Left ventricle myocardium inferior (tissue), 1 donor: ENCODE data around the gene ELF3. TPM values are rescaled to one million over a fixed set of nuclear protein-coding genes. Genes with fewer than 3 reads are reported as not detected.

Source experiments
- DNase-seq: peaks from one replicate; pipeline ENCODE4 v3.0.0-alpha.2; 2020
- H3K27ac ChIP-seq: fragments of 200-600 bp; replicated peaks from 2 replicates; pipeline ENCODE4 v1.8.0; 2021
- H3K27me3 ChIP-seq: fragments of 200-600 bp; 2 replicates; pipeline ENCODE4 v1.8.0; 2021; ENCODE audit warnings: low read depth
- H3K36me3 ChIP-seq: fragments of 200-600 bp; 2 replicates; pipeline ENCODE4 v1.8.0; 2021
- H3K4me1 ChIP-seq: fragments of 200-600 bp; 2 replicates; pipeline ENCODE4 v1.8.0; 2021
- H3K4me3 ChIP-seq: fragments of 200-600 bp; 2 replicates; pipeline ENCODE4 v1.8.0; 2021; ENCODE audit warnings: mild to moderate bottlenecking, moderate library complexity
- H3K9me3 ChIP-seq: fragments of 200-600 bp; replicated peaks from 2 replicates; pipeline ENCODE4 v1.8.0; 2021
- intact Hi-C: fragments of 100-400 bp; cut with micrococcal nuclease; formaldehyde crosslinking; loops from one replicate; pipeline ENCODE4 v1.11.0; 2022
- total RNA-seq: library from RNA; stranded (reverse); fragmentation: NEBNext Ultra II Directional; extraction: Animal tissue kit (Norgen Biotek cat#: 25700); gene quantifications from one replicate; pipeline ENCODE4 v1.2.1, GENCODE V29; 2021
- TF ChIP-seq, protein P1 (sequence below): fragments of 200-600 bp; IDR thresholded peaks from 2 replicates; pipeline ENCODE4 v1.8.0; 2021; ENCODE audit warnings: antibody characterized with exemption, mild to moderate bottlenecking, borderline replicate concordance
- donor health status: DM: no; HTN: yes; CAD: no; lungs with severe emphysema.

Gene ELF3
- total RNA-seq, 1 donor from 2014 or later = 0.60 TPM

- H3K9me3 ChIP-seq = no peaks in the 10 kb centered on the region
- DNase-seq = no peak
- TF ChIP-seq, protein P1, sequence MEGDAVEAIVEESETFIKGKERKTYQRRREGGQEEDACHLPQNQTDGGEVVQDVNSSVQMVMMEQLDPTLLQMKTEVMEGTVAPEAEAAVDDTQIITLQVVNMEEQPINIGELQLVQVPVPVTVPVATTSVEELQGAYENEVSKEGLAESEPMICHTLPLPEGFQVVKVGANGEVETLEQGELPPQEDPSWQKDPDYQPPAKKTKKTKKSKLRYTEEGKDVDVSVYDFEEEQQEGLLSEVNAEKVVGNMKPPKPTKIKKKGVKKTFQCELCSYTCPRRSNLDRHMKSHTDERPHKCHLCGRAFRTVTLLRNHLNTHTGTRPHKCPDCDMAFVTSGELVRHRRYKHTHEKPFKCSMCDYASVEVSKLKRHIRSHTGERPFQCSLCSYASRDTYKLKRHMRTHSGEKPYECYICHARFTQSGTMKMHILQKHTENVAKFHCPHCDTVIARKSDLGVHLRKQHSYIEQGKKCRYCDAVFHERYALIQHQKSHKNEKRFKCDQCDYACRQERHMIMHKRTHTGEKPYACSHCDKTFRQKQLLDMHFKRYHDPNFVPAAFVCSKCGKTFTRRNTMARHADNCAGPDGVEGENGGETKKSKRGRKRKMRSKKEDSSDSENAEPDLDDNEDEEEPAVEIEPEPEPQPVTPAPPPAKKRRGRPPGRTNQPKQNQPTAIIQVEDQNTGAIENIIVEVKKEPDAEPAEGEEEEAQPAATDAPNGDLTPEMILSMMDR = no peak
- H3K4me1 ChIP-seq = peaks cover 3% of the 10 kb centered on the region
- no peak overlapping the region for H3K27ac ChIP-seq
- H3K36me3 ChIP-seq = no peaks in the 10 kb centered on the region
- intact Hi-C loops = no loop called here
- H3K27me3 ChIP-seq = no peaks in the 10 kb centered on the region
- no peak overlapping the region for H3K4me3 ChIP-seq
Observed at GRCh38 chr1:202034149-202034682, 23.8 kb downstream of the ELF3 start.

DNA sequence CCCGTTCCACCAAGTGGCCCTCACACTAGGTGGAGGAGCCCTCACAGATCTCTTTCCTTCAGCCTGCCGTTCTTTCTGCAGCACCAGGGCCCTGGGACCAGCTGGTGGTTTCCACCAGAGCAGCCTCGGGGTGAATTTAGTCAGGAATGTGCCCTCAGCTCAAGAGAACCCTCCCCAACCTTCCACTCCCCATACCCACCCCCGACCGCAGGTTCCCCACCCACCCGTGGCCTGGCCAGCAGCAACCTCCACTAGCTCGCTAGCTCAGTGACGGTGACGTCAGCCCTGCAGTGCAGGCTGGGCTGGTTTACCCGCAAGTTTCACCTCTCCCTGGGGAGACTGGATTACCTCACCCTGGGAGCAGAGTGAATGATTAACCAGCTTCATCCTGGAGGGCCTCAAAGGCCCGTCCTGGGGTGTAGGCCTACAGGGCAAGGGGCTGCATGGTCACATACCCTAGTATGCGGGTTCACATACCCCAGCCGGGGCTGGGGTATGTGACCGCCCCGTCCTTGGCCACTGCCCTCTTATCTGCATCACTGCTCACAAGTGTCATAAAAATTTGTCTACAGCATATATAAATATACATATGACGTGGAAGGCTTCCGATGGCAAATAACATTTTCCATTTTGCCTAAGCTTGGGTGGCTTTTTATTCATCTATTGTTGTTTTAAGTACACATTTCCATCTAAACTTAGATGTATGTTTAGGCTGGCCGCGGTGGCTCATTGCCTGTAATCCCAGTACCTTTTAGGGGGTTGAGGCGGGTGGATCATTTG is 24.5 kb downstream of the ELF3 start:
- H3K4me1 ChIP-seq = peaks cover 3% of the 10 kb centered on the region
- no peaks in the 10 kb centered on the region for H3K36me3 ChIP-seq
- no peaks in the 10 kb centered on the region for H3K27me3 ChIP-seq
- peak; percentile 71 for DNase-seq
- no peak overlapping the region for H3K4me3 ChIP-seq
- intact Hi-C loops = no loop called here
- no peaks in the 10 kb centered on the region for H3K9me3 ChIP-seq
- TF ChIP-seq, protein P1 = no peak
- H3K27ac ChIP-seq = no peak overlapping the region

DNA sequence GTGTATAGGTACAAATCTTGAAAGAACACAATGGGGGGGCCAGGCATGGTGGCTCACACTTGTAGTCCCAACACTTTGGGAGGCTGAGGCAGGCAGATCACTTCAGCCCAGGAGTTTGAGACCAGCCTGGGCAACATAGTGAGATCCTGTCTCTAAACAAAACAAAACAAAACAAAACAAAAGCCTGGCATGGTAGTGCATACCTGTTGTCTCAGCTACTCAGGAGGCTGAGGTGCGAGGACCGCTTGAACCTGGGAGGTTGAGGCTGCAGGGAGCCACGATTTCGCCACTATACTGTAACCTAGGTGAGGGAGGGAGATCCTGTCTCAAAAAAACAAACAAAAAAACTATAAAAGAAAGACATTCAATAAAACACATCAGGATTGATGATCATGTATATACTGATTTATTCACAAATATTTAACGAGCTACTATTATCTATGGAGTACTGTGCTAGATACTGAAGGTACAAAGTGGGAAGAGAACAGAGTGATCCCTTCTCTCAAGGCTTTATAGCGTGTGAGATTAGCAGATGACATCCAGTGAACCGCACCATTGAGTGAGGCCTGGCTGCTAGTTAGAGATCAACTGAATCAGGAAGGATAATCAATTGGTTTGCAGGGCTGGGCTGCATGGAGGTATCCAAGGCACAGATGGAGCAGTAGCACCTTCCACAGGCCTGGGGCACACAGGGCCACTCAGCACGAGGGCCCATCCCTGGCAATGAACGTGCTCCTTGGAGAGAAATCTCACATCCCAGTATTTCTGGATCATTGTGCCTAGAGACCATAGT is 26.4 kb downstream of the ELF3 start:
- Histone ChIP-seq H3K4me3 (no peak overlapping the region), H3K27ac (no peak overlapping the region), H3K4me1 (peaks cover 3% of the 10 kb centered on the region), H3K27me3 (no peaks in the 10 kb centered on the region), H3K9me3 (no peaks in the 10 kb centered on the region), H3K36me3 (no peaks in the 10 kb centered on the region)
- intact Hi-C loops = no loop called here
- no peak for DNase-seq
- TF ChIP-seq, protein P1 = no peak

DNA sequence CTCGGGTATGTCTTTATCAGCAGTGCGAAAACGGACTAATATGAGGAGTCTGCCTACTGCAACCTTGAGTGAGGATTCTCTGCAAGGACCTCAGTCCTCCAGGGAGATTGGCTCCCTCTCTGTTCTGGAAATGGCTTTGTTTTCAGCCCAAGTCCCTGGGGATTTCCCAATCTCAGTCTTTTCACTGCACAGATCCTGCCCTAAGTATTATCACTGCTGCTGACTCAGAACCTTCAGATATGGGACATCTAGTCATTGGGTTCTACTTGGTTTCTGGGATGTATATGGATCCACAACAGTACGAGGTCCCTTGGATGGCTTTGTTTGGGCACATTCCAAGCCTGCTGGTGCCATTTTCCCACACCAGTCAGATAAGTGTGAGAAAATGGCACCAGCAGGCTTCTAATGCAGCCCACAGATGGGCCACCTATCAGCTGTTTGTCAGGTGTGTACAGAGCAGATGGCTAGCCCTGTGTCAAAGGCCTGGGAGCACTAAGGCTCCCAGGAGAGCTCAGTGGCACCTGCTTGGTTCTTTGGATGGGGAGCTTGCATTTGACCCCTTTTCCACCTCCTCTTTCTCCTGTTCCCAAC is 27.4 kb downstream of the ELF3 start:
- Histone ChIP-seq H3K4me3 (no peak overlapping the region), H3K4me1 (peaks cover 3% of the 10 kb centered on the region), H3K9me3 (no peaks in the 10 kb centered on the region), H3K27ac (no peak overlapping the region), H3K27me3 (no peaks in the 10 kb centered on the region), H3K36me3 (no peaks in the 10 kb centered on the region)
- TF ChIP-seq, protein P1 = no peak
- no peak for DNase-seq
- intact Hi-C loops = no loop called here

DNA sequence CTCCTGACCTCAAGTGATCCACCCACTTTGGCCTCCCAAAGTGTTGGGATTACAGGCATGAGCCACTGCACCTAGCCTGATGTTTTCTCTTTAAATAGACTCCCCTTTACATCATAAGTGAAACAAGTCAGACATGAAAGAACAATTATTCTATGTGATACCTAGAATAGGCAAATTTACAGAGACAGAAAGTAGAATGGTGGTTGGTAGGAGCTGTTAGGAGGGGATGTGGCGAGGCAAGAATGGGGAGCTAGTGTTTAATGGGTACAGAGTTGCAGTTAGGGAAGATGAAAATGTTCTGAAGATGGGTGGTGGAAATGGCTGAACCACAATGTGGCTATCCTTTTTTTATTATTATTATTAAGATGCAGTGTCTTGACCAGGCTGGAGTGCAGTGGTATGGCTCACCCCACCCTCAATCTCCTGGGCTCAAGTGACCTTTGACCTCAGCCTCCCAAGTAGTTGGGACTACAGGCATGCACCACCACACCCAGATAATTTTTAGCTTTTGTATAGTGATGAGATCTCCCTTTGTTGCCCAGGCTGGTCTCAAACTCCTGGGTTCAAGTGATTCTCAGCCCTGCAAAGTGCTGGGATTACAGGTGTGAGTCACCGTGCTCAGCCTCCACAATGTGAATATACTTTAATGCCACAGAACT is 28.4 kb downstream of the ELF3 start:
- no peaks in the 10 kb centered on the region for H3K27me3 ChIP-seq

More for the DNA sequence above, 28.4 kb downstream of the ELF3 start:
- Histone ChIP-seq H3K27ac (no peak overlapping the region), H3K4me3 (no peak overlapping the region), H3K36me3 (no peaks in the 10 kb centered on the region), H3K4me1 (peaks cover 3% of the 10 kb centered on the region), H3K9me3 (no peaks in the 10 kb centered on the region)
- intact Hi-C loops = no loop called here
- no peak for DNase-seq
- TF ChIP-seq, protein P1 = no peak
